Thoracic aorta (tissue), 2 donors: ENCODE results near the gene MEGF10. TPM values are rescaled to one million over a fixed set of nuclear protein-coding genes. Genes with fewer than 3 reads are reported as not detected.

ENCODE experiments used
- ATAC-seq: fragments of 150-250 bp; one replicate; pipeline ENCODE4 v1.8.0; 2017; ENCODE audit warnings: low read depth; ENCODE audit not compliant: insufficient number of reproducible peaks, low FRiP score
- DNase-seq: peaks from one replicate; pipeline ENCODE4 v3.0.0-alpha.2; 2020; ENCODE audit warnings: low spot score
- H3K27ac ChIP-seq, 2 donors: fragments of 200-600 bp; sonication (generic); 1 replicate in 1 of 2; 2 replicates in 1 of 2; pipeline ENCODE4 v1.5.1; 2016; ENCODE audit warnings: mild to moderate bottlenecking in 2 of 2, moderate library complexity in 2 of 2
- H3K27me3 ChIP-seq: fragments of 200-600 bp; sonication (generic); replicated peaks from 2 replicates; pipeline ENCODE4 v1.6.0; 2016; ENCODE audit warnings: mild to moderate bottlenecking; ENCODE audit not compliant: insufficient read depth
- H3K36me3 ChIP-seq: fragments of 200-600 bp; sonication (generic); one replicate; pipeline ENCODE4 v1.5.1; 2016
- H3K4me1 ChIP-seq, 2 donors: fragments of 200-600 bp; sonication (generic); 1 replicate in 1 of 2; 2 replicates in 1 of 2; pipeline versions ENCODE4 v1.5.1 to v1.6.0; 2016; ENCODE audit warnings: low read depth in 2 of 2, mild to moderate bottlenecking in 1 of 2; ENCODE audit not compliant: control insufficient read depth in 1 of 2
- H3K4me3 ChIP-seq: fragments of 200-600 bp; sonication (generic); 2 replicates; pipeline ENCODE4 v1.5.1; 2016; ENCODE audit warnings: mild to moderate bottlenecking
- H3K9me3 ChIP-seq: fragments of 200-600 bp; sonication (generic); 2 replicates; pipeline ENCODE4 v1.5.1; 2016
- CTCF ChIP-seq: fragments of 200-600 bp; sonication (generic); IDR thresholded peaks from one replicate; pipeline ENCODE4 v1.5.1; 2019; ENCODE audit warnings: antibody characterized with exemption
- total RNA-seq, 2 donors: library from RNA; depleted of rRNA; stranded (reverse); fragments of >200 nt; gene quantifications; one replicate each; pipeline versions ENCODE4 v1.1.0 to v1.2.3, GENCODE V29; 2016

MEGF10 gene
- total RNA-seq, 2 donors from 2014 or later, result under 0.01 to 0.21 TPM

GRCh38 chr5:127358284-127358683 is 67.7 kb downstream of the MEGF10 start:
- ATAC-seq, result no peak
- no peak for DNase-seq
- Histone ChIP-seq H3K9me3 (no peaks in the 10 kb centered on the region), H3K27ac (no peak overlapping the region), H3K27me3 (no peaks in the 10 kb centered on the region), H3K36me3 (no peaks in the 10 kb centered on the region), H3K4me3 (no peak overlapping the region), H3K4me1 (no peaks in the 10 kb centered on the region)
- TF ChIP-seq CTCF, result no peak

GRCh38 chr5:127358740-127359139 is 68.1 kb downstream of the MEGF10 start:
- H3K4me3 ChIP-seq, result no peak overlapping the region
- no peaks in the 10 kb centered on the region for H3K36me3 ChIP-seq
- ATAC-seq (no peak), DNase-seq (no peak)
- H3K4me1 ChIP-seq, result no peaks in the 10 kb centered on the region
- no peak overlapping the region for H3K27ac ChIP-seq
- no peaks in the 10 kb centered on the region for H3K9me3 ChIP-seq
- H3K27me3 ChIP-seq, result no peaks in the 10 kb centered on the region
- TF ChIP-seq CTCF, result no peak

GRCh38 chr5:127359502-127359901 is 68.9 kb downstream of the MEGF10 start:
- Histone ChIP-seq H3K4me1 (no peaks in the 10 kb centered on the region), H3K27ac (no peak overlapping the region), H3K4me3 (no peak overlapping the region), H3K36me3 (no peaks in the 10 kb centered on the region), H3K9me3 (no peaks in the 10 kb centered on the region), H3K27me3 (no peaks in the 10 kb centered on the region)
- no peak for TF ChIP-seq CTCF
- no peak for ATAC-seq
- no peak for DNase-seq

DNA sequence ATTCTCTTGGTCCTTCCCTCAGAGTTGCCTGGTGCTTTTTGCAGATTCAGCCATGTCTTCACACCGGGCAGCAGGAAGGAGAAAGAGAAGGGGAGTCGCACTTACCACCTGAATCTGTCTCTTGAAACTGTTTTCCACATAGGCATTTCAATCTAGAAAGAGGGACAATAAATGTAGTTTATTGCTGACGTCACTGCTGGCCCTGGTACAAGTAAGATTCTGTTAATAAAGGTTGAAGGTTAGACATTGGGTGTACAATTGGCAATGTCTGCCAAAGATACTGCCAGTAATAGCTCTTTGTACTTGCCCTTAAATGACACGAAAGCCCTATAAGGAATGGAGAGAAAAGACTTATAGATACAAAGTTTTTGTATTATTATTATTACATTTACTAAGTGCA is 72.8 kb downstream of the MEGF10 start:
- Histone ChIP-seq H3K4me3 (no peak overlapping the region), H3K4me1 (no peaks in the 10 kb centered on the region), H3K9me3 (no peaks in the 10 kb centered on the region), H3K27ac (no peak overlapping the region), H3K27me3 (no peaks in the 10 kb centered on the region), H3K36me3 (no peaks in the 10 kb centered on the region)
- TF ChIP-seq CTCF, result no peak
- ATAC-seq, result no peak
- no peak for DNase-seq

- Histone ChIP-seq H3K27me3 (no peaks in the 10 kb centered on the region), H3K4me1 (no peaks in the 10 kb centered on the region), H3K4me3 (no peak overlapping the region), H3K9me3 (no peaks in the 10 kb centered on the region), H3K36me3 (no peaks in the 10 kb centered on the region), H3K27ac (no peak overlapping the region)
- ATAC-seq, result no peak
- no peak for TF ChIP-seq CTCF
- no peak for DNase-seq
These were observed 76.4 kb downstream of the MEGF10 start for GRCh38 chr5:127367029-127367428.
